Stimulated activated naive CD8-positive, alpha-beta T cell treated with anti-CD3 and anti-CD28 coated beads, Interleukin-15, Interleukin-2, amounts not matched to agents 100 ng/mL and 50 ng/mL, for 24 hours (primary cell): Measurements from ENCODE around the gene DHX30.

ENCODE experiments used
- H3K27ac Mint-ChIP-seq: one replicate; pipeline ENCODE4 v1.8.0; 2021; ENCODE audit warnings: mild to moderate bottlenecking, mixed read lengths
- H3K27me3 Mint-ChIP-seq: one replicate; pipeline ENCODE4 v1.8.0; 2021; ENCODE audit warnings: mixed read lengths
- H3K36me3 Mint-ChIP-seq: one replicate; pipeline ENCODE4 v1.8.0; 2021; ENCODE audit warnings: low read depth, mixed read lengths
- H3K4me1 Mint-ChIP-seq: one replicate; pipeline ENCODE4 v1.8.0; 2021; ENCODE audit warnings: low read depth, mixed read lengths
- H3K4me3 Mint-ChIP-seq: one replicate; pipeline ENCODE4 v1.8.0; 2021; ENCODE audit warnings: mild to moderate bottlenecking, mixed read lengths
- H3K9me3 Mint-ChIP-seq: one replicate; pipeline ENCODE4 v1.8.0; 2021; ENCODE audit warnings: mixed read lengths

DHX30 gene

GRCh38 chr3:47855461-47856383 lies 52.8 kb downstream of the DHX30 start:
- H3K27me3 Mint-ChIP-seq: no peaks in the 10 kb centered on the region
- H3K36me3 Mint-ChIP-seq: peaks cover 27% of the 10 kb centered on the region
- H3K9me3 Mint-ChIP-seq: no peaks in the 10 kb centered on the region
- H3K4me1 Mint-ChIP-seq: no peaks in the 10 kb centered on the region
- H3K4me3 Mint-ChIP-seq: no peak overlapping the region
- H3K27ac Mint-ChIP-seq: no peak overlapping the region

- Mint-ChIP-seq H3K4me1 (no peaks in the 10 kb centered on the region), H3K4me3 (no peak overlapping the region), H3K27me3 (no peaks in the 10 kb centered on the region), H3K36me3 (peaks cover 20% of the 10 kb centered on the region), H3K27ac (no peak overlapping the region), H3K9me3 (no peaks in the 10 kb centered on the region)
These were observed 53.7 kb downstream of the DHX30 start for GRCh38 chr3:47856669-47857068.

- peaks cover 20% of the 10 kb centered on the region for H3K36me3 Mint-ChIP-seq
- H3K27me3 Mint-ChIP-seq: no peaks in the 10 kb centered on the region
- H3K4me1 Mint-ChIP-seq: no peaks in the 10 kb centered on the region
- H3K9me3 Mint-ChIP-seq: no peaks in the 10 kb centered on the region
- no peak overlapping the region for H3K27ac Mint-ChIP-seq
- no peak overlapping the region for H3K4me3 Mint-ChIP-seq
These were observed 54.2 kb downstream of the DHX30 start for GRCh38 chr3:47857151-47857550.

- Mint-ChIP-seq H3K9me3 (no peaks in the 10 kb centered on the region), H3K27ac (no peak overlapping the region), H3K4me3 (no peak overlapping the region), H3K36me3 (peaks cover 18% of the 10 kb centered on the region), H3K4me1 (no peaks in the 10 kb centered on the region), H3K27me3 (no peaks in the 10 kb centered on the region)
These were observed 57.1 kb downstream of the DHX30 start for GRCh38 chr3:47859956-47860605.

GRCh38 chr3:47863391-47864128 lies 60.6 kb downstream of the DHX30 start:
- no peak overlapping the region for H3K27ac Mint-ChIP-seq
- no peaks in the 10 kb centered on the region for H3K4me1 Mint-ChIP-seq

GRCh38 chr3:47865192-47865591 lies 62.3 kb downstream of the DHX30 start:
- Mint-ChIP-seq H3K4me3 (no peak overlapping the region), H3K27ac (no peak overlapping the region), H3K9me3 (no peaks in the 10 kb centered on the region), H3K4me1 (no peaks in the 10 kb centered on the region), H3K27me3 (no peaks in the 10 kb centered on the region), H3K36me3 (peaks cover 39% of the 10 kb centered on the region)

More at GRCh38 chr3:47863391-47864128, 60.6 kb downstream of the DHX30 start:
- H3K4me3 Mint-ChIP-seq: no peak overlapping the region
- no peaks in the 10 kb centered on the region for H3K27me3 Mint-ChIP-seq
- peaks cover 23% of the 10 kb centered on the region for H3K36me3 Mint-ChIP-seq
- H3K9me3 Mint-ChIP-seq: no peaks in the 10 kb centered on the region

GRCh38 chr3:47867451-47868044 lies 64.6 kb downstream of the DHX30 start:
- H3K27ac Mint-ChIP-seq: no peak overlapping the region
- no peaks in the 10 kb centered on the region for H3K27me3 Mint-ChIP-seq
- peaks cover 55% of the 10 kb centered on the region for H3K36me3 Mint-ChIP-seq

GRCh38 chr3:47868306-47868705 lies 65.4 kb downstream of the DHX30 start:
- no peak overlapping the region for H3K27ac Mint-ChIP-seq
- no peaks in the 10 kb centered on the region for H3K9me3 Mint-ChIP-seq
- H3K4me3 Mint-ChIP-seq: no peak overlapping the region
- H3K27me3 Mint-ChIP-seq: no peaks in the 10 kb centered on the region
- H3K4me1 Mint-ChIP-seq: no peaks in the 10 kb centered on the region
- H3K36me3 Mint-ChIP-seq: peaks cover 55% of the 10 kb centered on the region

More at GRCh38 chr3:47867451-47868044, 64.6 kb downstream of the DHX30 start:
- Mint-ChIP-seq H3K9me3 (no peaks in the 10 kb centered on the region), H3K4me3 (no peak overlapping the region), H3K4me1 (no peaks in the 10 kb centered on the region)

- no peaks in the 10 kb centered on the region for H3K4me1 Mint-ChIP-seq
- no peaks in the 10 kb centered on the region for H3K27me3 Mint-ChIP-seq
- H3K36me3 Mint-ChIP-seq: peaks cover 54% of the 10 kb centered on the region
- H3K4me3 Mint-ChIP-seq: no peak overlapping the region
- H3K9me3 Mint-ChIP-seq: no peaks in the 10 kb centered on the region
- H3K27ac Mint-ChIP-seq: no peak overlapping the region
These were observed 67.2 kb downstream of the DHX30 start for GRCh38 chr3:47870156-47870555.

GRCh38 chr3:47870702-47871260 lies 67.8 kb downstream of the DHX30 start:
- Mint-ChIP-seq H3K27me3 (no peaks in the 10 kb centered on the region), H3K27ac (no peak overlapping the region), H3K4me1 (no peaks in the 10 kb centered on the region), H3K36me3 (peaks cover 51% of the 10 kb centered on the region), H3K9me3 (no peaks in the 10 kb centered on the region), H3K4me3 (no peak overlapping the region)

GRCh38 chr3:47871389-47871788 lies 68.5 kb downstream of the DHX30 start:
- no peaks in the 10 kb centered on the region for H3K9me3 Mint-ChIP-seq
- H3K27me3 Mint-ChIP-seq: no peaks in the 10 kb centered on the region
- peaks cover 45% of the 10 kb centered on the region for H3K36me3 Mint-ChIP-seq
- no peak overlapping the region for H3K4me3 Mint-ChIP-seq
- H3K4me1 Mint-ChIP-seq: no peaks in the 10 kb centered on the region
- no peak overlapping the region for H3K27ac Mint-ChIP-seq

GRCh38 chr3:47872916-47873315 lies 70.0 kb downstream of the DHX30 start:
- Mint-ChIP-seq H3K27me3 (no peaks in the 10 kb centered on the region), H3K27ac (no peak overlapping the region), H3K4me1 (peaks cover 9% of the 10 kb centered on the region), H3K9me3 (no peaks in the 10 kb centered on the region), H3K36me3 (peaks cover 48% of the 10 kb centered on the region), H3K4me3 (no peak overlapping the region)

GRCh38 chr3:47874438-47874837 lies 71.5 kb downstream of the DHX30 start:
- no peak overlapping the region for H3K4me3 Mint-ChIP-seq
- H3K27ac Mint-ChIP-seq: no peak overlapping the region
- H3K4me1 Mint-ChIP-seq: peaks cover 10% of the 10 kb centered on the region
- peaks cover 38% of the 10 kb centered on the region for H3K36me3 Mint-ChIP-seq
- H3K27me3 Mint-ChIP-seq: no peaks in the 10 kb centered on the region
- H3K9me3 Mint-ChIP-seq: no peaks in the 10 kb centered on the region

GRCh38 chr3:47874913-47875312 lies 72.0 kb downstream of the DHX30 start:
- peaks cover 34% of the 10 kb centered on the region for H3K36me3 Mint-ChIP-seq
- H3K9me3 Mint-ChIP-seq: no peaks in the 10 kb centered on the region
- no peak overlapping the region for H3K4me3 Mint-ChIP-seq
- H3K4me1 Mint-ChIP-seq: peaks cover 10% of the 10 kb centered on the region
- peak overlapping the region; percentile 45 for H3K27ac Mint-ChIP-seq
- no peaks in the 10 kb centered on the region for H3K27me3 Mint-ChIP-seq
